A549 (cell line): ENCODE measurements around the gene SMG1. TPM values are rescaled to one million over a fixed set of nuclear protein-coding genes. Genes with fewer than 3 reads are reported as not detected.
"Not testable (repeated sequence)": the region's sequence is repeated elsewhere in the genome, so short reads cannot be mapped to it uniquely, and the experiment has no call there.

ENCODE experiments used
- ATAC-seq, 2 experiments: fragments of 200-7000 bp in 1 of 2; fragments of >200 bp in 1 of 2; cut with Nextera tagmentation in 1 of 2; cut with Tn5 transposase in 1 of 2; 3 replicates each; pipeline versions ENCODE4 v1.8.0 to v1.9.1; 2018 to 2020; ENCODE audit warnings: mild to moderate bottlenecking in 1 of 2, moderate library complexity in 1 of 2
- CTCF ChIA-PET: fragments of 300-600 bp; sonication (Branson Sonifier 250); formaldehyde crosslinking; extraction: SDS; loops from one replicate; lab custom pipeline; 2021; ENCODE audit warnings: antibody characterized with exemption, inconsistent platforms; lab: Yijun Ruan, JAX
- POLR2A ChIA-PET: fragments of 350-600 bp; formaldehyde crosslinking; extraction: SDS; loops from one replicate; lab custom pipeline; 2021; ENCODE audit warnings: antibody characterized with exemption, inconsistent platforms; lab: Yijun Ruan, JAX
- DNase-seq, 2 experiments: peaks; one replicate each; pipeline versions ENCODE4 v3.0.0 to v3.0.0-alpha.2; 2011 to 2016; ENCODE audit warnings: low read depth in 1 of 2, low spot score in 1 of 2
- FAIRE-seq: peaks from 2 replicates; lab custom pipeline; 2011; peaks lifted over from hg19 to GRCh38; lab: Jason Lieb, UNC
- H3K27ac ChIP-seq, 2 experiments: fragments of >200 bp; sonication (Bioruptor Twin); formaldehyde crosslinking; 3 replicates each; pipeline ENCODE4 v1.5.1; 2016 to 2017
- H3K4me1 ChIP-seq: fragments of >200 bp; sonication (Bioruptor Twin); formaldehyde crosslinking; 3 replicates; pipeline ENCODE4 v1.6.1; 2016
- H3K4me2 ChIP-seq: fragments of >200 bp; sonication (Bioruptor Twin); formaldehyde crosslinking; 3 replicates; pipeline ENCODE4 v1.6.1; 2016
- H3K4me3 ChIP-seq: fragments of >200 bp; sonication (Bioruptor Twin); formaldehyde crosslinking; 3 replicates; pipeline ENCODE4 v1.5.1; 2016
- H3K9me3 ChIP-seq: fragments of >200 bp; sonication (Bioruptor Twin); formaldehyde crosslinking; 3 replicates; pipeline ENCODE4 v1.6.1; 2016
- CTCF ChIP-seq: fragments of >200 bp; sonication (Bioruptor Twin); formaldehyde crosslinking; IDR thresholded peaks from 3 replicates; pipeline ENCODE4 v1.5.1; 2016
- RAD21 ChIP-seq, 2 experiments: fragments of >200 bp in 1 of 2; sonication (Bioruptor Twin) in 1 of 2; formaldehyde crosslinking in 1 of 2; IDR thresholded peaks in 1 of 2; conservative IDR thresholded peaks in 1 of 2; 2 replicates in 1 of 2; 3 replicates in 1 of 2; pipeline ENCODE4 v1.6.1; 2012 to 2018; ENCODE audit warnings: inconsistent platforms in 1 of 2
- WGBS: methylation state at CpG from one replicate; pipeline ENCODE4 v1.1.6; 2017; ENCODE audit errors: missing lambda C conversion rate; 5-methylcytosine and 5-hydroxymethylcytosine counted together
- polyA plus RNA-seq, 4 experiments: library from polyadenylated mRNA; depleted of rRNA in 3 of 4; stranded (reverse); fragments of >200 nt; fragmentation: RNase III in 1 of 4; extraction: RNeasy Plus Mini Kit Qiagen cat#74134 plus additional on column Dnase treatment in 1 of 4; gene quantifications; 2 replicates in 3 of 4; 3 replicates in 1 of 4; pipeline ENCODE4 v1.2.3, GENCODE V29; 2011 to 2017

Gene SMG1
- polyA plus RNA-seq, 2 of the 4 experiments (the other 2 are of a cell fraction), result 15.7 to 63.8 TPM

GRCh38 chr16:18772171-18772570, 154.0 kb downstream of the SMG1 start:
- ATAC-seq, POLR2A ChIA-PET, H3K9me3 ChIP-seq, H3K4me2 ChIP-seq, FAIRE-seq, H3K27ac ChIP-seq, DNase-seq, H3K4me1 ChIP-seq, H3K4me3 ChIP-seq: not testable (repeated sequence)
- WGBS, result 87% methylated on average over 7 of the region's 7 CpGs
- CTCF ChIA-PET, result interaction anchor here (1.2 kb wide), 1 partner anchor 29 kb away, joined by 6 read pairs; the partner anchor contains the start of gene ARL6IP1

GRCh38 chr16:18770336-18770962, 155.8 kb downstream of the SMG1 start:
- CTCF ChIA-PET, result interaction anchor here (0.7 kb wide), 1 partner anchor 992 kb away, joined by 3 read pairs; no protein-coding TSS in a partner anchor
- POLR2A ChIA-PET, H3K4me3 ChIP-seq, FAIRE-seq, H3K27ac ChIP-seq, H3K9me3 ChIP-seq, H3K4me1 ChIP-seq, ATAC-seq, H3K4me2 ChIP-seq, DNase-seq: not testable (repeated sequence)
- 84% methylated on average over 11 of the region's 11 CpGs for WGBS

GRCh38 chr16:18767217-18767616, 159.0 kb downstream of the SMG1 start:
- CTCF ChIA-PET, POLR2A ChIA-PET, H3K4me3 ChIP-seq, H3K4me2 ChIP-seq, ATAC-seq, H3K27ac ChIP-seq, H3K9me3 ChIP-seq, H3K4me1 ChIP-seq, DNase-seq, FAIRE-seq: not testable (repeated sequence)
- 78% methylated on average over 7 of the region's 7 CpGs for WGBS

GRCh38 chr16:18762713-18763112, 163.5 kb downstream of the SMG1 start:
- CTCF ChIA-PET, POLR2A ChIA-PET, H3K27ac ChIP-seq, H3K9me3 ChIP-seq, H3K4me2 ChIP-seq, FAIRE-seq, H3K4me1 ChIP-seq, H3K4me3 ChIP-seq, DNase-seq: not testable (repeated sequence)
- peak; percentile 44 to 63; a peak in 5 of 6 replicates for ATAC-seq
- WGBS, result 43% methylated on average over 3 of the region's 5 CpGs

- POLR2A ChIA-PET, H3K27ac ChIP-seq, DNase-seq, H3K4me3 ChIP-seq, H3K9me3 ChIP-seq, CTCF ChIA-PET, H3K4me1 ChIP-seq, FAIRE-seq: not testable (repeated sequence)
- peak; percentile 93 to 95 for ATAC-seq
- WGBS, result 38% methylated on average over 18 of the region's 21 CpGs
- TF ChIP-seq RAD21 (conservative IDR thresholded peaks at IDR 0.05 in 1 of 2, IDR thresholded peaks at IDR 0.05 in 1 of 2), result peak; percentile 68 to 71
- TF ChIP-seq CTCF, result peak; percentile 45
- TF ChIP-seq, all 56 proteins: peak for 2; not testable (repeated sequence) for 54
- not testable (repeated sequence) for H3K4me2 ChIP-seq
Observed at GRCh38 chr16:18759598-18760520, 166.3 kb downstream of the SMG1 start.

GRCh38 chr16:18757960-18758660, 168.1 kb downstream of the SMG1 start:
- DNase-seq, H3K4me1 ChIP-seq, FAIRE-seq, H3K27ac ChIP-seq, POLR2A ChIA-PET, H3K4me2 ChIP-seq, H3K9me3 ChIP-seq, H3K4me3 ChIP-seq: not testable (repeated sequence)
- CTCF ChIA-PET, result interaction anchor here (0.6 kb wide), 1 partner anchor 1277 kb away, joined by 4 read pairs; no protein-coding TSS in a partner anchor
- peak; percentile 31 to 41; a peak in 3 of 6 replicates for ATAC-seq
- WGBS, result 75% methylated on average over 3 of the region's 10 CpGs

GRCh38 chr16:18756639-18757038, 169.6 kb downstream of the SMG1 start:
- H3K9me3 ChIP-seq, POLR2A ChIA-PET, CTCF ChIA-PET, H3K4me3 ChIP-seq, H3K4me1 ChIP-seq, H3K27ac ChIP-seq, FAIRE-seq, DNase-seq, H3K4me2 ChIP-seq, ATAC-seq: not testable (repeated sequence)
- 60% methylated on average over 9 of the region's 9 CpGs for WGBS
